Liver (tissue), 9 donors: Measurements from ENCODE around the gene GPR62. TPM values are rescaled to one million over a fixed set of nuclear protein-coding genes. Genes with fewer than 3 reads are reported as not detected.

Experiments
- DNase-seq: peaks from one replicate; pipeline ENCODE4 v3.0.0-alpha.2; 2017; ENCODE audit warnings: low spot score
- H3K27ac ChIP-seq, 2 donors: one replicate each; pipeline ENCODE4 v1.7.0; 2013; ENCODE audit warnings: inconsistent platforms in 2 of 2, low read length in 2 of 2, control low read depth in 1 of 2, low read depth in 1 of 2, mild to moderate bottlenecking in 1 of 2
- H3K27me3 ChIP-seq, 4 donors: one replicate each; pipeline versions ENCODE4 v1.6.1 to v1.7.0; 2013; ENCODE audit warnings: low read length in 3 of 4, inconsistent platforms in 1 of 4, mild to moderate bottlenecking in 1 of 4, moderate library complexity in 1 of 4; ENCODE audit not compliant: control insufficient read depth in 4 of 4, insufficient read depth in 4 of 4
- H3K36me3 ChIP-seq, 4 donors: one replicate each; pipeline versions ENCODE4 v1.6.1 to v1.7.0; 2013; ENCODE audit warnings: low read length in 3 of 4, mild to moderate bottlenecking in 3 of 4, low read depth in 1 of 4, moderate library complexity in 1 of 4; ENCODE audit not compliant: control insufficient read depth in 4 of 4, insufficient read depth in 3 of 4
- H3K4me1 ChIP-seq, 4 donors: one replicate each; pipeline versions ENCODE4 v1.6.1 to v1.7.0; 2013; ENCODE audit warnings: low read length in 3 of 4, mild to moderate bottlenecking in 3 of 4, moderate library complexity in 1 of 4; ENCODE audit not compliant: control insufficient read depth in 4 of 4, insufficient read depth in 4 of 4
- H3K4me3 ChIP-seq, 3 donors: one replicate each; pipeline versions ENCODE4 v1.6.1 to v1.7.0; 2013; ENCODE audit warnings: low read length in 3 of 3, control low read depth in 1 of 3, low read depth in 1 of 3, mild to moderate bottlenecking in 1 of 3
- H3K9ac ChIP-seq, 2 donors: one replicate each; pipeline ENCODE4 v1.7.0; 2013; ENCODE audit warnings: low read length in 2 of 2, mild to moderate bottlenecking in 2 of 2, moderate library complexity in 2 of 2, control low read depth in 1 of 2, low read depth in 1 of 2
- H3K9me3 ChIP-seq, 4 donors: one replicate each; pipeline versions ENCODE4 v1.6.1 to v1.7.0; 2013; ENCODE audit warnings: low read length in 3 of 4; ENCODE audit not compliant: control insufficient read depth in 4 of 4
- CTCF ChIP-seq: fragments of 150-350 bp; IDR thresholded peaks from 2 replicates; pipeline ENCODE4 v1.5.1; 2017; ENCODE audit warnings: improper control_type of control experiment, low read depth, low read length; ENCODE audit not compliant: missing input control
- EGR1 ChIP-seq, 2 donors: IDR thresholded peaks; 2 replicates each; pipeline ENCODE4 v1.6.1; 2016 to 2018; ENCODE audit warnings: antibody characterized with exemption in 2 of 2, low read depth in 2 of 2
- FOXA1 ChIP-seq: IDR thresholded peaks from 2 replicates; pipeline ENCODE4 v1.6.1; 2016; ENCODE audit warnings: antibody characterized with exemption
- FOXA2 ChIP-seq: IDR thresholded peaks from 2 replicates; pipeline ENCODE4 v1.6.1; 2016; ENCODE audit warnings: antibody characterized with exemption
- GABPA ChIP-seq, 2 donors: IDR thresholded peaks in 1 of 2; conservative IDR thresholded peaks in 1 of 2; 2 replicates each; pipeline ENCODE4 v1.6.1; 2016; ENCODE audit warnings: antibody characterized with exemption in 2 of 2, mild to moderate bottlenecking in 1 of 2, moderate library complexity in 1 of 2
- HNF4A ChIP-seq, 2 donors: conservative IDR thresholded peaks; 2 replicates each; pipeline ENCODE4 v1.6.1; 2016; ENCODE audit warnings: antibody characterized with exemption in 2 of 2, mild to moderate bottlenecking in 2 of 2
- HNF4G ChIP-seq: IDR thresholded peaks from 2 replicates; pipeline ENCODE4 v1.6.1; 2016; ENCODE audit warnings: antibody characterized with exemption
- JUND ChIP-seq, 2 donors: IDR thresholded peaks; 2 replicates each; pipeline ENCODE4 v1.6.1; 2016; ENCODE audit warnings: antibody characterized with exemption in 2 of 2
- MAX ChIP-seq: IDR thresholded peaks from 2 replicates; pipeline ENCODE4 v1.6.1; 2016; ENCODE audit warnings: antibody characterized with exemption
- NR2F2 ChIP-seq: IDR thresholded peaks from 2 replicates; pipeline ENCODE4 v1.6.1; 2016; ENCODE audit warnings: antibody characterized with exemption
- RAD21 ChIP-seq, 2 donors: IDR thresholded peaks; 2 replicates each; pipeline ENCODE4 v1.6.1; 2016; ENCODE audit warnings: antibody characterized with exemption in 2 of 2, mild to moderate bottlenecking in 2 of 2
- REST ChIP-seq: IDR thresholded peaks from 2 replicates; pipeline ENCODE4 v1.6.1; 2016; ENCODE audit warnings: antibody characterized with exemption, mild to moderate bottlenecking
- RXRA ChIP-seq, 2 donors: IDR thresholded peaks; 2 replicates each; pipeline ENCODE4 v1.6.1; 2017 to 2018; ENCODE audit warnings: antibody characterized with exemption in 2 of 2, mild to moderate bottlenecking in 1 of 2
- SP1 ChIP-seq: IDR thresholded peaks from 2 replicates; pipeline ENCODE4 v1.6.1; 2018; ENCODE audit warnings: antibody characterized with exemption, mild to moderate bottlenecking
- TAF1 ChIP-seq: conservative IDR thresholded peaks from 2 replicates; pipeline ENCODE4 v1.6.1; 2016; ENCODE audit warnings: antibody characterized with exemption, mild to moderate bottlenecking
- YY1 ChIP-seq: IDR thresholded peaks from 2 replicates; pipeline ENCODE4 v1.6.1; 2016; ENCODE audit warnings: antibody characterized with exemption, mild to moderate bottlenecking
- WGBS: extraction: QIAGEN DNeasy Blood & Tissue Kit; methylation state at CpG from one replicate; pipeline ENCODE4 v1.1.7; 2013; 5-methylcytosine and 5-hydroxymethylcytosine counted together
- polyA plus RNA-seq, 2 donors: library from polyadenylated mRNA; stranded (reverse) in 1 of 2; unstranded in 1 of 2; fragments of 200-250 nt in 1 of 2; fragments of >200 nt in 1 of 2; fragmentation: Nextera tagmentation in 1 of 2; extraction: Ambion mirVana in 1 of 2; gene quantifications; one replicate each; pipeline versions ENCODE4 v1.2.1 to v1.2.3, GENCODE V29; 2013 to 2015
- total RNA-seq, 2 donors: library from RNA; depleted of rRNA; stranded (reverse); fragments of >200 nt; gene quantifications; one replicate each; pipeline ENCODE4 v1.2.3, GENCODE V29; 2014
- TF ChIP-seq, protein P1 (sequence below): IDR thresholded peaks from 2 replicates; pipeline ENCODE4 v1.6.1; 2016; ENCODE audit warnings: antibody characterized with exemption
- TF ChIP-seq, protein P2 (sequence below): IDR thresholded peaks from 2 replicates; pipeline ENCODE4 v1.6.1; 2016; ENCODE audit warnings: antibody characterized with exemption
- donor health status: healthy.
- donor health status: healthy.
- donor health status: healthy.
- donor health status: healthy.
- donor health status: healthy.

Gene GPR62
- total and polyA plus RNA-seq, 4 donors = 0.07 to 0.08 TPM; not detected in 2

DNA sequence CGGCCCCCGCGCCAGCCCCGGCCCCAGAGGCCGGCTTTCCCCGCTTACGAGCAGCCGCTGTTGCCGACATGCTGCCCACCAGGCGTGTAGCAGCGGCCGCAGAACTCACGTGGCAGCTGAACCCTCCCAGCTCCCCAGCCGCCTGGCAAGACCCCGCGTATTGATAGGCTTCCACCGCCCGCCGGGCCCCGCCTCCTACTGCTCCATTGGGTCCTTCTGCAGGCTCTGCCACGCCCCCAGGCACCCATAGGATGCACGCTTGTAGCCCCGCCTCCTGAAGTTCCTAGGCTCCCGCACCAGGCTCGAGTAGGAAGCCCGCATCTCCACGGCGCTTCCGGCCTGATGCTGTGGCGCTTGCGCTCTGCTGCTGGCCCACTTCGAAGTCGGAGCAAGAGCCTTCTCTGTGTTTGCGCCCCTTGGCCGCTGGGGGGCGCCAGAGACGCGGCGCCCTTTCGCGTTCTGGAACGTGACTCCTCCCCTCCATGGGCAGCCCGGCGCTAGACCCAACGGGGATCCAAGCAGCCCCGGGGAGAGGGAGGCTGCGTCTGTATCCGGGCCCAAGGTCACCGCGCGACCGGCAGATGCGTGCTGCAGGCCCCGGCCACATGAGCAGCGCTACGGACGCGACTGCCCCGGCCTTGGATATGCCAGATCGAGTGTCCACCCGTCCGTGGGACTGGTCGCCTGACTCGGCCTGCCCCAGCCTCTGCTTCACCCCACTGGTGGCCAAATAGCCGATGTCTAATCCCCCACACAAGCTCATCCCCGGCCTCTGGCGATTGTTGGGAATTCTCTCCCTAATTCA, 13.2 kb upstream of the GPR62 start, which contains the start of the genes PARP3 and RRP9:
Gene PARP3 (plus strand): TSS at position 566 of the 805 bp plus-strand sequence. CDS start 993 bp downstream, outside the sequence.
Gene RRP9 (minus strand): TSS at position 107 of the 805 bp plus-strand sequence. CDS start 37 bp downstream, at position 70.
- DNase-seq = peak; percentile 98
- TF ChIP-seq RAD21 (IDR thresholded peaks at IDR 0.05) (peak; percentile 99), CTCF (peak; percentile 100), FOXA1 (peak; percentile 60), REST (peak; percentile 64), YY1 (peak; percentile 92), SP1 (peak; percentile 93), EGR1 (IDR thresholded peaks at IDR 0.05; ENCODE audit: low read depth in 2 of 2) (peak; percentile 42 to 65), JUND (IDR thresholded peaks at IDR 0.05) (peak in 1 of 2 donors; percentile 51), NR2F2 (no peak), TAF1 (no peak), MAX (peak; percentile 97), HNF4A (conservative IDR thresholded peaks at IDR 0.05) (peak; percentile 54), HNF4G (no peak), FOXA2 (peak; percentile 35), RXRA (IDR thresholded peaks at IDR 0.05) (no peak), GABPA (IDR thresholded peaks at IDR 0.05 in 1 of 2, conservative IDR thresholded peaks at IDR 0.05 in 1 of 2) (peak in 1 of 2 donors; percentile 92)
- TF ChIP-seq, protein P1, sequence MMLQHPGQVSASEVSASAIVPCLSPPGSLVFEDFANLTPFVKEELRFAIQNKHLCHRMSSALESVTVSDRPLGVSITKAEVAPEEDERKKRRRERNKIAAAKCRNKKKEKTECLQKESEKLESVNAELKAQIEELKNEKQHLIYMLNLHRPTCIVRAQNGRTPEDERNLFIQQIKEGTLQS = no peak
- TF ChIP-seq, protein P2, sequence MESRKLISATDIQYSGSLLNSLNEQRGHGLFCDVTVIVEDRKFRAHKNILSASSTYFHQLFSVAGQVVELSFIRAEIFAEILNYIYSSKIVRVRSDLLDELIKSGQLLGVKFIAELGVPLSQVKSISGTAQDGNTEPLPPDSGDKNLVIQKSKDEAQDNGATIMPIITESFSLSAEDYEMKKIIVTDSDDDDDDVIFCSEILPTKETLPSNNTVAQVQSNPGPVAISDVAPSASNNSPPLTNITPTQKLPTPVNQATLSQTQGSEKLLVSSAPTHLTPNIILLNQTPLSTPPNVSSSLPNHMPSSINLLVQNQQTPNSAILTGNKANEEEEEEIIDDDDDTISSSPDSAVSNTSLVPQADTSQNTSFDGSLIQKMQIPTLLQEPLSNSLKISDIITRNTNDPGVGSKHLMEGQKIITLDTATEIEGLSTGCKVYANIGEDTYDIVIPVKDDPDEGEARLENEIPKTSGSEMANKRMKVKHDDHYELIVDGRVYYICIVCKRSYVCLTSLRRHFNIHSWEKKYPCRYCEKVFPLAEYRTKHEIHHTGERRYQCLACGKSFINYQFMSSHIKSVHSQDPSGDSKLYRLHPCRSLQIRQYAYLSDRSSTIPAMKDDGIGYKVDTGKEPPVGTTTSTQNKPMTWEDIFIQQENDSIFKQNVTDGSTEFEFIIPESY = no peak
- Histone ChIP-seq H3K27me3 (no peaks in the 10 kb centered on the region), H3K36me3 (peaks cover 4 to 23% (median 14%) of the 10 kb centered on the region in 4 donors), H3K9me3 (no peaks in the 10 kb centered on the region), H3K4me3 (peak within 1 kb of the TSS; percentile 79 to 94 (median 81)), H3K27ac (peak within 1 kb of the TSS; percentile 84 to 88), H3K4me1 (peaks cover 10 to 31% (median 23%) of the 10 kb centered on the region in 4 donors), H3K9ac (peak within 1 kb of the TSS; percentile 58 to 70)
- under 1% methylated on average over 67 of the region's 67 CpGs for WGBS
